ENCODE results near the gene RBM17.
"Not testable (repeated sequence)": the region's sequence is repeated elsewhere in the genome, so short reads cannot be mapped to it uniquely, and the experiment has no call there.

Gene RBM17

GRCh38 chr10:6136215-6137201, 47.7 kb downstream of the RBM17 start:
- DNase-seq (ENCODE audit: low read depth), result peak; percentile 60

- no peak for DNase-seq (ENCODE audit: low read depth)
Observed at GRCh38 chr10:6138456-6138855, 49.6 kb downstream of the RBM17 start.

GRCh38 chr10:6139470-6139869, 50.6 kb downstream of the RBM17 start:
- no peak for DNase-seq (ENCODE audit: low read depth)

GRCh38 chr10:6140141-6140841, 51.5 kb downstream of the RBM17 start:
- DNase-seq (ENCODE audit: low read depth), result no peak

- no peak for DNase-seq (ENCODE audit: low read depth)
Observed at GRCh38 chr10:6140965-6141295, 52.1 kb downstream of the RBM17 start.

- DNase-seq (ENCODE audit: low read depth), result peak; percentile 85
Observed at GRCh38 chr10:6141296-6142151, 52.7 kb downstream of the RBM17 start.

- DNase-seq (ENCODE audit: low read depth), result not testable (repeated sequence)
Observed at GRCh38 chr10:6142186-6142585, 53.4 kb downstream of the RBM17 start.

GRCh38 chr10:6142644-6143043, 53.8 kb downstream of the RBM17 start:
- DNase-seq (ENCODE audit: low read depth), result no peak

- DNase-seq (ENCODE audit: low read depth), result no peak
Observed at GRCh38 chr10:6143181-6143580, 54.3 kb downstream of the RBM17 start.

GRCh38 chr10:6144406-6145165, 55.8 kb downstream of the RBM17 start:
- DNase-seq (ENCODE audit: low read depth), result peak; percentile 67

- DNase-seq (ENCODE audit: low read depth), result no peak
Observed at GRCh38 chr10:6145166-6145987, 56.5 kb downstream of the RBM17 start.

GRCh38 chr10:6146013-6146785, 57.4 kb downstream of the RBM17 start:
- no peak for DNase-seq (ENCODE audit: low read depth)

GRCh38 chr10:6146921-6147320, 58.1 kb downstream of the RBM17 start:
- no peak for DNase-seq (ENCODE audit: low read depth)

- DNase-seq (ENCODE audit: low read depth), result no peak
Observed at GRCh38 chr10:6148251-6148701, 59.4 kb downstream of the RBM17 start.

GRCh38 chr10:6148908-6149307, 60.1 kb downstream of the RBM17 start:
- DNase-seq (ENCODE audit: low read depth), result no peak

- peak; percentile 62 for DNase-seq (ENCODE audit: low read depth)
Observed at GRCh38 chr10:6151087-6151977, 62.5 kb downstream of the RBM17 start.

GRCh38 chr10:6153845-6154244, 65.0 kb downstream of the RBM17 start:
- DNase-seq (ENCODE audit: low read depth), result no peak

- DNase-seq (ENCODE audit: low read depth), result no peak
Observed at GRCh38 chr10:6154566-6154965, 65.7 kb downstream of the RBM17 start.

- no peak for DNase-seq (ENCODE audit: low read depth)
Observed at GRCh38 chr10:6158276-6158675, 69.4 kb downstream of the RBM17 start.
